OCI-LY7 (cell line): Measurements from ENCODE around the gene CBY2.
"Not testable (repeated sequence)": the region's sequence is repeated elsewhere in the genome, so short reads cannot be mapped to it uniquely, and the experiment has no call there.

Experiments
- EZH2phosphoT487 ChIP-seq: fragments of 200-600 bp; sonication (generic); IDR thresholded peaks from 2 replicates; pipeline ENCODE4 v1.6.1; 2018; ENCODE audit warnings: low read depth, borderline replicate concordance, mild to moderate bottlenecking, mixed run types, antibody characterized with exemption, low read length, moderate library complexity, mixed read lengths
- TF ChIP-seq, protein P1 (sequence below): fragments of 200-600 bp; sonication (generic); conservative IDR thresholded peaks from 2 replicates; pipeline ENCODE4 v1.5.1; 2014; ENCODE audit warnings: mild to moderate bottlenecking, antibody characterized with exemption, low read length, moderate library complexity, mixed read lengths

DNA sequence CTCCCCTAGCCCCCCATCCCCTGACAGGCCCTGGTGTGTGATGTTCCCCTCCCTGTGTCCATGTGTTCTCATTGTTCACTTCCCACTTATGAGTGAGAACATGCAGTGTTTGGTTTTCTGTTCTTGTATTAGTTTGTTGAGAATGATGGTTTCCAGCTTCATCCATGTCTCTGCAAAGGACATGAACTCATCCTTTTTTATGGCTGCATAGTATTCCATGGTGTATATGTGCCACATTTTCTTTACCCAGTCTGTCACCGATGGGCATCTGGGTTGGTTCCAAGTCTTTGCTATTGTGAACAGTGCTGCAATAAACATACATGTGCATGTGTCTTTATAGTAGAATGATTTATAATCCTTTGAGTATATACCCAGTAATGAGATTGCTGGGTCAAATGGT is 39.2 kb upstream of the CBY2 start:
- TF ChIP-seq, protein P1, sequence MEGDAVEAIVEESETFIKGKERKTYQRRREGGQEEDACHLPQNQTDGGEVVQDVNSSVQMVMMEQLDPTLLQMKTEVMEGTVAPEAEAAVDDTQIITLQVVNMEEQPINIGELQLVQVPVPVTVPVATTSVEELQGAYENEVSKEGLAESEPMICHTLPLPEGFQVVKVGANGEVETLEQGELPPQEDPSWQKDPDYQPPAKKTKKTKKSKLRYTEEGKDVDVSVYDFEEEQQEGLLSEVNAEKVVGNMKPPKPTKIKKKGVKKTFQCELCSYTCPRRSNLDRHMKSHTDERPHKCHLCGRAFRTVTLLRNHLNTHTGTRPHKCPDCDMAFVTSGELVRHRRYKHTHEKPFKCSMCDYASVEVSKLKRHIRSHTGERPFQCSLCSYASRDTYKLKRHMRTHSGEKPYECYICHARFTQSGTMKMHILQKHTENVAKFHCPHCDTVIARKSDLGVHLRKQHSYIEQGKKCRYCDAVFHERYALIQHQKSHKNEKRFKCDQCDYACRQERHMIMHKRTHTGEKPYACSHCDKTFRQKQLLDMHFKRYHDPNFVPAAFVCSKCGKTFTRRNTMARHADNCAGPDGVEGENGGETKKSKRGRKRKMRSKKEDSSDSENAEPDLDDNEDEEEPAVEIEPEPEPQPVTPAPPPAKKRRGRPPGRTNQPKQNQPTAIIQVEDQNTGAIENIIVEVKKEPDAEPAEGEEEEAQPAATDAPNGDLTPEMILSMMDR: not testable (repeated sequence)
- TF ChIP-seq EZH2phosphoT487: not testable (repeated sequence)
